A172 (cell line): ENCODE data around the gene TBRG4. TPM values are rescaled to one million over a fixed set of nuclear protein-coding genes. Genes with fewer than 3 reads are reported as not detected.

Experiments
- DNase-seq: peaks from one replicate; pipeline ENCODE4 v3.0.0-alpha.2; 2015; ENCODE audit warnings: low spot score
- total RNA-seq: library from RNA; depleted of rRNA; stranded (reverse); fragments of >200 nt; shearing (Covaris generic); gene quantifications from 2 replicates; pipeline ENCODE4 v1.2.3, GENCODE V29; 2014

The TBRG4 gene
- total RNA-seq, 1 experiment from 2014 or later, result 124 TPM

DNA sequence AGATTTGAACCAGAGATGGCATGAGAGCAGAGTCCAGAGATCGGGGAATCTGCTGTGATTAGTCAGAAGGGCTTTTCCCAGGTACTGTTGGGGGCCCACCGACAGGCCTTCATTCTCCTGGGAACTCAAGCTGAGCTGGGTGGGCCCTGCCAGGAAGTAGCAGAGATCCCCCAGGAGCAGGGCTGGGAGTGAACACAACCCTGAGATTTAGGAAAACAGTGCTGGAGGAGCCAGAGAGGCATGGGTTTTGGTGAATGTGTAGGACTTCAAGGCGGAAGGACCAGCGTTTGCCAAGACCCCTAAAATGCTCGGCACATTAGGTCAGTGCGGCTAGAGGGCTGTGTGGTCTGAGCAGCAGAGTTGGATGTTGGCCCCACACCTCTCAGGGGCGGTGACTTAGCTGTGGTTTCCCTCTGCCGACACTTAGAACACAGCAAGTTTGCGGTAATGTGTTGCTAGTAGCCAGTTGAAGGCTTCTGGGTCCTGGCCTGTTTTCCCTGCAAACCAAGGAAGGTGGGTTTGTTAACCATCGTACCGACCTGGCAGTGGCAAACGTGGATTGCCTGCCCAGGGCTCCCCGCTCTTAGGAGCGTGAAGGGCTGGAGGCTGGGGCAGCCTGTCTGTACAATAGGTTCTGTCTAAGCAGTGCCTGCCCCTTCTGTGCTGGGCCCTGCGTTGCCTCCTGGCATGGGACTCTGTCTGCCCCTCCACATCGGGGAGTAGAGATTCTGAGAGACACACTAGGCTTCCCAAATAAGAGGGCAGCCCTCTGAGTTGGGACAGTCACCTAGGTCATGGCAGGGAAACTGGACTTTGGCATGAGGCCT, 36.8 kb downstream of the TBRG4 start:
- no peak for DNase-seq

DNA sequence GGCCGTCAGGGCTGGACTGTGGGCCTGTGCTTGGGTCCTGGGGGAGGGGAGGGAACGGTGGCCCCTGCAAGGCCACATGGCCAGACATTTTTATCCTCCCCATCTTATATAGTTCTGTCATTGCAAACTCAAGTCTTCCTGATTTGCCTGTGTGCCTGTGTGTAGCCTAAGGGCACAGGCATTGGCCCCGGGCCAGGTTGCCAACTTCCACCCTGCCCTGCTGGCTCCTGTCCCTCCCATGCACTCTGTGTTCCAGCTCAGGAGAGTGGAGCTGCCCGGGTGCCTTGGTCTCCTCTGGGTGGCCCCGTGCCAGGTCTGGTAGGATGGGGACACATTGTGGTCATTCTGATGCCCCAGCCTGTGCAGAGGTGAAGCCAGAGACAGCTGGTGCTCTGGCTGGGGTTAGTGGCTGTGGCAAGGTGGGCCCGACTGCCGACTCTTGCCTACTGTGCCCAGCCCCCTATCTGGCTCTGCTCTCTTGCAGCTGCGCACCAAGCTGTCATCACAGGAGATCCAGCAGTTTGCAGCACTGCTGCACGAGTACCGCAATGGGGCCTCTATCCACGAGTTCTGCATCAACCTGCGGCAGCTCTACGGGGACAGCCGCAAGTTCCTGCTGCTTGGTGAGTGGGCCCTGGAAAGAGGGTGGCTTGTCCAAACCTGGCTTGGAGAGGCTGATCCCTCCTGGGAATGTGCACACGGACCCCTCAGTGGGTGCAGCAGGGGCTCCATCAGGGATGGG, 37.5 kb downstream of the TBRG4 start:
- DNase-seq, result no peak

DNA sequence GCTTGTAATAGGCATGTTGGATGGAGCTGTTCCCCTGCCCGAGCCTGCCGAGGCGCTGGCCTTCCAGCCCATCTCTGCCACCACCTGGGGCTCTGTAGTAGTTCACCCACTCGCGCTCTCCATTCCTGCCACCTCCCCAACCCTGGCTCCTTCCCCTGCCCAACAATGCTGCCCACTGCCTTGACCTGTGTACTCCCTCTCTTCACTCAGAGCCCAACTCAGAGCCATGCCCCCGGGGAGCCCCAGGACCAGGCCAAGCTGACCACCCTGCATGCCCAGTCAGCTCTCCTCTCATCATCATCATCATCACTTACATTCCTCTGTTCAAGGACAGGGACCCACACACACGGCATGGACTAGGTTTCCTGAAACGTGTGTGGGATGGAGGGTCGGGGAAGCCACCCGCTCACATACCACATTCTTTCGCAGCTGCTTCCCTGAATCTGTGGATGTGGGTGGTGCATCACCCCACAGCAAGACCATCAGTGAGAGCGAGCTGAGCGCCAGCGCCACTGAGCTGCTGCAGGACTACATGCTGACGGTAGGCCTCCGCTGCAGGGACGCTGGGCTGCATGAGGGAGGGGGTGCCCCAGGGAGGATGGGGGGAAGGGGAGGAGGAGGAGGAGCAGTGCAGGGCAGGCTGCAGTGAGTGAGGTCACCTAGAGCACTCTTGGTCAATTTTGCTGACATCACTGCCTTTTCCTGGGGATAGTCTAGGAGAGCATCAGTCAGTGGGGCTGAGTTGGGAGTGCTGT, 38.3 kb downstream of the TBRG4 start:
- DNase-seq, result no peak

DNA sequence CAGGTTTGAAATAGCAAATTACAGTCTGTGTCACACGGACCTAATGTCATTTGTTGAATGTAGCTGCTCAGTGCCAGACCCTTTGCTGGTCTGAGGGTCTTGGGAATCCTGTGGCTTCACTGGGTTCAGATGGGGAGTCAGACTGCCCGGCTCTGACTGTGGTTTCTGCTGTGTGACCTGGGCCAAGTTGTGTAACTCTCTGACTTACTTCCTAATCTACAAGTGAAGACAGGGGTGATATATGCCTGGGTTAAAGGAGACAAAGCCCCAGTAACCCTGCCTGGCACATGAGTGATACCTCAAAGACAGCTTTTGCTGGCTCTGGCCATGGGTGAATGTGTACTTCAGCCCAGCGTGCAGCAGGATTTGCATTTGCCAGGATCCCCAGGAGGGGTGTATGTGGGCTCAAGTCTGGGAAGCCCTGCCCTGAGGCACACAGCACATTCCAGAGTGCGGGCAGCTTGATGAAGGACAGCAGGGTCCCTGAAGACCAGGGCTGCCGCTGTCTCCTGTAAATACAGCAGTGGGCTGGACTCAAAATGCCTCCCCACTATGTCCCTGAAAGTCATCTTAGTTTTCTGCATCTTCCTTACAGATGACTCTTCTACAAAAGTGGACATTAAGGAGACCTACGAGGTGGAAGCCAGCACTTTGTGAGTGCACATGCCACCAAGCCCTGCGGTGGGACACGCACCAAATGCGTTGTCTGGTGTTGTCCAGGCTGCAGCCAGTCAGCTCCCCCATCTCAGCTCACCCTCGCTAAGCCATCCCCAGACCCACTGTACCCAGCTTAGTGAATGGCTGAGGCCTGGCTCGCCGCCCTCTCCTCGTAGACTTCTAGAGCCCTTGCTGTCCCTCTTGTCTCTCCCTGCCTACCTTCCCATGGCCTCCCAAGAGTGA, 39.1 kb downstream of the TBRG4 start:
- DNase-seq, result no peak

DNA sequence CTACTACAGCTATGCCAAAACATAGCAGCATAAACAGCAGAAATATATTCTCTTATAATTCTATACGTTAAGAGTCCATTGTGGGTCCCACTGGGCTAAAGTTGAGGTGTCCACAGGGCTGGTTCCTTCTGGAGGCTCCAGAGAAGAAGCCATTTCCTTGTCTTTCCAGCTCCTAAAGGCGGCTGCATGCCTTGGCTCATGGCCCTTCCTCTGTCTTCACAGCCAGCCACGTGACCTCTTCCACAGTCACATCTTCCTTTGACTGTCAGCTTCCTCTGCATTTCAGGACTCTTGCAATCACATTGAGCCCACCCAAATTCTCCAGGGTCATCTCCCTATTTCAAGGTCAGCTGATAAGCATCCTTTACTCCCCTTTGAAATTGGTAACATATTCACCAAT, 40.0 kb downstream of the TBRG4 start:
- no peak for DNase-seq

DNA sequence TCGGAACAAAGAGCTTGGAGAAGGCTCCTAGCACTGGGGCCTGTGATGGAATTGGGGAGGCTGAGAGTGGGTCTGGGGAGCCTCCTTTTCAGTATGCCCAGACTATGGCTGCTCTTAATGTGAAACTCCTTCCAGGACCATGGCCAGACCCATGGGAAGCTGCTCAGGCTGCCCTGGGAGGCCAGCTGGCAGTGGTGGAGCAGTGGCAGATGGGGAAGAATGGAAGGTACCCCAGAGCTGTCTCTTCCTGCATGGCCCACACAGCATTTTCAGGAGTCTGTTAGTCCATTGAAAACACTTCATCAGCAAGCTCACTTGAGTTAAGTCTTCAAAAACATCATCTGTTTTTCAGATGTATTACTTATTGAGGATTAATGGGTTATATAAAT, 41.2 kb downstream of the TBRG4 start:
- DNase-seq, result no peak

DNA sequence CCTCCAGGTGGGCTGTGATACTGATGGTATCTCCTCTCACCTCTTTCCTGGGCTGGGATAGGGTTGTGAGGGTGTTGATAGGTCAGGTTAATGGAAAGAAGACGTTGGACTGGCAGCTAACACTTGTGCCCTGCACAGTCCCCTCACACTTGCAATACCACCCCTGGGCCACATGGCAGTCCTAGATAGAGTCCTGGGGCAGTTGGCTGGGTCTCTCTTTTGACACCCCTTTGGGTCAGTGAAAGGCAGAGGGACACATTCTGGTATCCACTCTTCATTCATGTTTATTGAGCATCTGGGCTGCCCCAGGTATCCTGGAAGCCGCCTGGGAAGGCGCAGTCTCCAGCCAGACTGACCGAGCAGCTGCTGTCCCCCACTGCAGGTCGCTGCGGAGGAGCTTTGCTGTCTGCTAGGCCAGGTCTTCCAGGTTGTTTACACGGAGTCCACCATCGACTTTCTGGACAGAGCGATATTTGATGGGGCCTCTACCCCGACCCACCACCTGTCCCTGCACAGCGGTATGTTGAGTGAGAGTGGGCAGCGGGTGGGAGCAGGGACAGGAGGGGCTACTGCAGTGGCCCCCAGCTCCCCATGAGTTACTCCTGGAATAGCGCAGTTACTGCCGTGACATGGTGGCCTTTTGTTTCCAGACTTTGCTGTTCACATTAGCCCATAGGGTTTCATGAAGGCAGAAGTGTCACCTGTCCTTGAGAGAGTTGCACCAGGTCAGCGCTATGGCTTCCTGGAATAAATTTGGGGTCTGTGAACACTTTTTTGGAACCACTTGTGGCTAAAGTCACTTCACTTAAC, 41.8 kb downstream of the TBRG4 start:
- DNase-seq, result no peak

DNA sequence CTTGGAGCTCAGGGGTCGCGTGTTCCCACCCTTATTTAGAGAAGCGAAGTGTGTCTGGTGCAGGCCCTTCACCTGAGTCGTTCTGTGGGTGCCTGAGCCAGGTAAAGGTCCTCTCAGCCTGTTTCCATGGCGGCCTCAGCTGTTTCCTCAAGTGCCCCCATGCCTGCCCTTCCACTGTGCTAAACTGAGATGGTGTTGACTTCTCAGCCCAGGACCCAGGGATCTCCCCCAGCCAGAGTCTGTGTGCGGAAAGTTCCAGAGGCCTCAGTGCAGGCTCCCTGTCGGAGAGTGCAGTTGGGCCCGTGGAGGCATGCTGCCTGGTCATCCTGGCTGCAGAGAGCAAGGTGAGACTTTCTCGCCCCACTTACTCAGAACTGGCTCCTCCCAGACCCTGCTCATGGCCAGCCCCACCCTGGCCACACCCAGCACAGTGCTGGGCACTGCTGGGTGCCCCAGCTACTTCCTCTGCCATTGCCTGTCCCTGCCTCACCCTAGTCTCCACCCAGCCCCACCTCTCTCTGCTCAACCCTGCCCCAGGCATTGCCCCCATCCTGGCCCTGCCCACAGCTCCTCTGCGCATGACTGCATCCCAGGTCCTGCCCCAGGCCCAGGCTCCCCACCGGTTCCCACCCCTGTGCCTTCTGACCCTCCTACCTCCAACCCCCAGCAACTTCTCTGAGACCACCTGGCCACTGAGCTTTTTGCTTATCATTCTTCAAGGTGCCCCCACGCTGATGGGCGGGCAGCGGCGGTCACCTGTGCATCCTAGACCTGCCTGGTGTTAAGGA, 43.1 kb downstream of the TBRG4 start:
- no peak for DNase-seq

DNA sequence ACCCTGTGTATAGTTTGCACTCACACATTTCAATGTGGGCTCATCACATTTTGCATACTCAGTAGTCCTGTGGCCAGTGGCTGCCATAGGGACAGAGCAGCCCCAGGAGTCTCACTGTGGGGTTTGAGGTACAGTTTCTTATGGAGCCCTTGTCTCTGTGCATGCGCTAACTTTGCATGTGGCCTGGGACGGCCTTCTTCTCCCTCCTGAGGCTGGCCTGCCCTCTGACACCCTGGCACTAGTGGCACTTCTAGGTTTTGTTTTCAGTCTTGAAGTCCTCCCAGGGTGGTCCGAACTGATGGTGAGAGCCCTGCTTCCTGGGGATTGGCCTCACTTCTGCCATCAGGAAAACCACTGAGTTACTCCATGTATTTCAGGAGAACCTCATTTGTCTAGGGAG, 43.9 kb downstream of the TBRG4 start:
- no peak for DNase-seq

DNA sequence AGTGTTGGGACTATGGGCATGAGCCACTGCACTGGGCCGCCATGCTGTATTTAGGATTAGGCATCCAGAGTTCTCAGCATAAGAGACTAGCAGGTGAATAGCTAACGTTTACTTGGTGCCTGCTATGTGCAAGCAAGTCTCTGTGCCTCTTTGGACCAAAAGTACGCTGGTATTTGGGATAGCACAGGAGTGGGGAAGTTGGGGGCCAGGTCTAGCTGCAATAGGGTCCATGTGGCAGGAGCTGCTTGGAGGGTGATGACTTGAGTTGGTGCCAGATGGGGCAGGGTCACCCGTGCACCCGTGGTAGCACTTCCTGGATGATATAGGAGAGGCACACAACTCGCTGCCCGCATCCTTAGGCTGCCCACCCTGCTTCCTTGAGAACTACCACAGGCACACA, 45.1 kb downstream of the TBRG4 start:
- no peak for DNase-seq

DNA sequence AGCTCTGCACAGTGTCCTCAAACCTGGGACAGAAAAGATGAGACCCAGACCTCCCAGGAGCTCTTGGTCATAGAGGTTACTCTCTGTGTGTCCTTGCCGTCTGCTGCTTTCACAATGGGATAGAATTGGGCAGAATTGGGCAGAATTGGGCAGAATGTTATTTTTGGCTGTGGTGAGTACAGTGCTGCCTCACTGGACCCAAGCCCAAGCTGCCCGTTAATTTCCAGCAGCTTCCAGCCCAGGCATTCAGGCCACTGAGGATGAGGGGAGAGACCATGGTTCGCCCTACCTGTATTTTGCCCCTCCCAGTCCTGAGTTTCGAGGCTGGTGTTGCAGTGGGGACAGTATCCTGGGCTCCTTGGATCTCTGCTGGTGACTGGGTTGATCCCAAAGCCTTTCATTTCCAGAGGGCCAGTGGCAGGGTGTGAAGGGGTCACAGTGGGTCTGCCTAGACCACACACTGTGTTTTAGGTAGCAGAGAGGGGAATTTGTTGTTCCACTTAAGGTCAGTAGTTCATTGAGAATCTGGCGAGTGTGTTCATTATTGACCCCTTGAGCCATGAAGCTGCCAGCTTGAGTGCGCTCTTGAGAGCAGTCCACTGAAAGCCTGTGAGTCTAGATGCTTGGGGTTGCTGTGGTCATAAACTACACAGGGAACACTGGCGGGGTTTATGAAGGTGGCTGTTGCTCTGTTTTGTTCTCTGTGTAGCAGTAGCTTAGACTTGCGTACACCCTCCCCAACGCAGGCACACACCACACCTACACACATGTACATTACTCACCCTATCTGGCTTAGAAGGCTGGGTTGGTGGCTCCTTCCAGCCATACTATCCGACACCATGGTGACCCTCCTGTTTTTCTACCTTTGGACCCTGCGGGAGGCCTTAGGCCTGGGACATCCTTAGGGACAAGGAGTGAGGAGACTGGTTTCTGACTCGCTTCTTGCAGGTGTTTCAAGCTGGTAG, 46.2 kb downstream of the TBRG4 start:
- DNase-seq, result no peak

DNA sequence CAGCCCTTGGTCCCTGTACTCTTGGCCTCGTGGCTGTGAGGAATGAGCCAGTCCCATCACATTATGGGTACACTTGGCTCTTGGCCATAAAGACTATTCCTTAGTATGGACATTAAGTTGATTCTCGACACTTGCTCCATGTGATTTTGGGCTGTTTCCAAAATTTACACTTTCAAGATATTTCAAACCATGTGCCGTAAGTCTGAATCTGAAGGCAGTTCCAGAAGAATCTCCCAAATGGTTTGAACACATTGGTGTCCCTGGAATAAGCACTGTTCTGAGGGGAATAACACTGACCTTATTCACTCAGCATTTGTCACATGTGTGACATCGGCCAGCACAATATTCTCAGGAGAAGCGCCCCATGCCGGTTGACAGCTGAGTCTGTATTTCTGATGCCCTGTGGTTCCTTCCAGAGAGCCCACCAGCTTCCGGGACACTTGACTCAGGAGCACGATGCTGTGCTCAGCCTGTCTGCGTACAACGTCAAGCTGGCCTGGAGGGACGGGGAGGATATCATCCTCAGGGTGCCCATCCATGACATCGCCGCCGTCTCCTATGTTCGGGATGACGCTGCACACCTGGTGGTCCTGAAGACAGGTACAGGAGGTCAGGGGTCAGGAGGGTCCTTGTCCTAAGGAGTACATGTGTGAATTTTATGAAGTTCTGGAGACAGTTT, 47.3 kb downstream of the TBRG4 start:
- no peak for DNase-seq

DNA sequence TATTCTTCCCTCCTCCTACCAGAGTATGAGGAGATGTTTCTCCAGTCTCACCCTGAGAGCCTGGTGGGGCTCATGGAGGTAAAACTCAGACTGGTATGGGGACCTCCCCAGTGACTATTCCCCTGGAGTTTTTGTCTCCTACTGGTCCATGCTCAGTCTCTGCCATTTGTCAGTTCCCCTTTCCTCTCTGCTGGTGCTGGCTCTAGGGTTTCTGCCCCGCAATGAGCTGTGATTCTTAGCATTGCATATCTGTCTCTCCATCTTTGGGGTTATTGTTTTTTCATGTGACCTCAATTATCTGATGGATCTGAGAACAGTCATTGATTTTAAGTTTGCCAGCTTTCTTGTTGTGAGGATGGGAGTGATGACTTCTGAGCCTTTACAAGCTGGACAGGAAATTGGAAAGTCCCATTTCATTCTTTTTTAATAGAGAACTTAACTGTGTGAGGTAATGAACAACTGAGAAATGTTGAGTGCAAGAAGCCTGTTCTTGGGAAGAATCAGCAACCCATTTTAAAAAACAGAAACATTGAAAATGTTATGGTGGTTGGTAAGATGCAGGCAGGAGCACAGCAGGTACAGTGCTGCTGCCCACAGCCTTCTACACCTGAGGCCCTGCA, 49.6 kb downstream of the TBRG4 start:
- DNase-seq, result no peak

DNA sequence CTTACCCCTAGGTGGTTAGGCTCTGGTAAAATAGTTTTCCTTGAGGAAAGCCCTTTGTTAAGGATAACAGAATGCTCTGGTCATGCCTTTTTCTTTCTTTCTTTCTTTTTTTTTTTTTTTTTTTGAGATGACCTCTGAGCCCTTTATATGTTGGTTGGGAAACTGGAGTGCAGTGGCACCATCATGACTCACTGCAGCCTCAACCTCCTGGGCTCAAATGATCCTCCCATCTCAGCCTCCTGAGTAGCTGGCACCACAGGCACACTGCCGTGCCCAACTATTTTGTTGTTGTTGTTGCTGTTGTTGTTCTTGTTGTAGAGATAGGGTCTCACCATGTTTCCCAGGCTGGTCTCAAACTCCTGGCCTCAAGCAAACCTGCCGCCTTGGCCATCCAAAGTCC, 50.1 kb downstream of the TBRG4 start:
- DNase-seq, result no peak

DNA sequence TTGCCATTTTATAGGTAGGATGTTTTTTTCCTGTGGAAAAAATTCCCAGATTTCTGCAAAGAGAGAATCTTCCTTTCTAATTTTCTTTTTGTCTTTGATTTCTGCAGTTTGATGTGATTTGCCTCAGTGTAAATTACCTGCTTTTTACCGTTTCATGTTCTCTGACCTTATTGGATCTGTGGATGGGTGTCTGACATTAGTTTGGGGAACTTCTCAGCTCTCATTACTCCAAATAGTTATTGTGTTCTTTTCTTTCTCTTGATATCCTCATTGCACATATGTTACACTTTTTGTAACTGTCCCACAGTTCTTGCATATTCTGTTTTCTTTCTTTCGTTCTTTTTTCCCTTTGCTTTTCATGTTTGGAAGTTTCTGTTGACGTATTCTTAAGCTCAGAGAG, 51.2 kb downstream of the TBRG4 start:
- DNase-seq, result no peak

DNA sequence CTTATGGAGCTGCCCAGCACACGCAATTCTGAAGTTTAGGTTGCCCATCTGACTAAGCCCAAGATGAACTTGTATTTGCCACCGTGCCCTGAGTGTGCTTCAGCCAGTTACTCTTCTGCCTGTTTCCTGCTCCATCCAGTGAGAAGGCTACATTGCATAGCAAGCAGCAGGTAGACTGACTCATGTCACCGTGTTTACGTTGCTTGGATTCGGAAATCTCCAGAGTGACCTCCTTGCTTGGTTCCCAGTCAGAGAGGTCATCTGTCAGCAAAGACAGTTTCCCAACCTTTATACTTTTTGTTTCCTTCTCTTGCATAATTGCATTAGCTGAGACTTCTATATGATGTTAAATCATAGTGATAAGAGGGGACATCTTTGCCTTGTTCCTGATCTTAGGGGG, 53.6 kb downstream of the TBRG4 start:
- no peak for DNase-seq

DNA sequence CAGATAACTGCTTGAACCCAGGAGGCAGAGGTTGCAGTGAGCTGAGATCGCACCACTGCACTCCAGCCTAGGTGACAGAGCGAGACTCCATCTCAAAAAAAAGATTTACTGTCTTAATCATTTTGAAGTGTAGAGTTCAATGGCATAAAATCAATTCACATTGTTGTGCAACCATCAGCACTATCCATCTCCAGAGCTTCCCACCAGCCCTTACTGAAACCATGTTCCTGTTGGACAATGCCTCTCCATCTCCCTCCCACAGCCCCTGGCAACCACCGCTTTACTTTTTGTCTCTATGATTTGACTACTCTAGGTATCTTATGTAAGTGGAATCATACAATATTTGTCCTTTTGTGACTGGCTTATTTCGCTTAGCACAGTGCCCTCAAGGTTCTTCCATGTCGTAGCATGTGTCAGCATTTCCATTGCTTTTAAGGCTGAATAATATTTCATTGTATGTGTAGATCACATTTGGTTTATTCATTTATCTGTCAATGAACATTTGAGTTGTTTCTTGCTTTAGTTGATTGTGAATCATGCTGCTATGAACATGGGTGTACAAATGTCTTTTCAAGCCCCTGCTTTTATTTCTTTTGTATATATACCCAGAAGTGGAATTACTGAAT, 55.8 kb downstream of the TBRG4 start:
- no peak for DNase-seq
